Stimulated activated CD8-positive, alpha-beta memory T cell treated with anti-CD3 and anti-CD28 coated beads, Interleukin-7, amount 100 ng/mL, for 24 hours (primary cell): Measurements from ENCODE around the gene DTNB.
"Not testable (repeated sequence)": the region's sequence is repeated elsewhere in the genome, so short reads cannot be mapped to it uniquely, and the experiment has no call there.

Experiments
- DNase-seq: peaks from one replicate; pipeline ENCODE4 v3.0.0-alpha.2; 2020; ENCODE audit warnings: low read depth

DTNB gene

GRCh38 chr2:25682082-25682481 lies 8.7 kb upstream of the DTNB start:
- no peak for DNase-seq

GRCh38 chr2:25677877-25678276 lies 4.5 kb upstream of the DTNB start:
- no peak for DNase-seq

- no peak for DNase-seq
These were observed 643 bp upstream of the DTNB start for GRCh38 chr2:25674077-25674362.

- peak; percentile 12 for DNase-seq
These were observed 680 bp downstream of the DTNB start for GRCh38 chr2:25672494-25673299.

GRCh38 chr2:25671622-25672021 lies 1.8 kb downstream of the DTNB start:
- no peak for DNase-seq

GRCh38 chr2:25669520-25669919 lies 3.9 kb downstream of the DTNB start:
- DNase-seq: no peak

GRCh38 chr2:25666218-25666617 lies 7.2 kb downstream of the DTNB start:
- DNase-seq: no peak

GRCh38 chr2:25665429-25665828 lies 7.9 kb downstream of the DTNB start:
- not testable (repeated sequence) for DNase-seq

- no peak for DNase-seq
These were observed 8.4 kb downstream of the DTNB start for GRCh38 chr2:25664965-25665307.

- no peak for DNase-seq
These were observed 9.0 kb downstream of the DTNB start for GRCh38 chr2:25664183-25664964.

GRCh38 chr2:25655316-25655715 lies 18.1 kb downstream of the DTNB start:
- DNase-seq: no peak

GRCh38 chr2:25654801-25655200 lies 18.6 kb downstream of the DTNB start:
- no peak for DNase-seq

- DNase-seq: no peak
These were observed 21.5 kb downstream of the DTNB start for GRCh38 chr2:25651782-25652455.

- no peak for DNase-seq
These were observed 22.3 kb downstream of the DTNB start for GRCh38 chr2:25651066-25651465.

- no peak for DNase-seq
These were observed 23.1 kb downstream of the DTNB start for GRCh38 chr2:25650256-25650655.

- no peak for DNase-seq
These were observed 23.6 kb downstream of the DTNB start for GRCh38 chr2:25649786-25650185.

- no peak for DNase-seq
These were observed 31.1 kb downstream of the DTNB start for GRCh38 chr2:25642298-25642697.

GRCh38 chr2:25639696-25640095 lies 33.7 kb downstream of the DTNB start:
- no peak for DNase-seq

- DNase-seq: no peak
These were observed 34.2 kb downstream of the DTNB start for GRCh38 chr2:25639131-25639530.

- no peak for DNase-seq
These were observed 37.6 kb downstream of the DTNB start for GRCh38 chr2:25635797-25636196.

GRCh38 chr2:25633801-25634200 lies 39.6 kb downstream of the DTNB start:
- DNase-seq: not testable (repeated sequence)

GRCh38 chr2:25632396-25632795 lies 41.0 kb downstream of the DTNB start:
- no peak for DNase-seq

GRCh38 chr2:25624635-25625034 lies 48.7 kb downstream of the DTNB start:
- no peak for DNase-seq
